HEK293T (cell line): ENCODE measurements around the gene PCTP.

Source experiments
- ARNT ChIP-seq: fragments of 450-650 bp; IDR thresholded peaks from 2 replicates; pipeline ENCODE4 v1.6.1; 2017; ENCODE audit warnings: mild to moderate bottlenecking
- BHLHE40 ChIP-seq: fragments of 450-650 bp; IDR thresholded peaks from 2 replicates; pipeline ENCODE4 v1.6.1; 2016; ENCODE audit warnings: mild to moderate bottlenecking, moderate library complexity, borderline replicate concordance
- CTBP1 ChIP-seq: fragments of 450-650 bp; IDR thresholded peaks from 2 replicates; pipeline ENCODE4 v1.6.1; 2016; ENCODE audit warnings: borderline replicate concordance
- ELF4 ChIP-seq: fragments of 450-650 bp; IDR thresholded peaks from 2 replicates; pipeline ENCODE4 v1.6.1; 2017; ENCODE audit warnings: antibody characterized with exemption
- FOXA1 ChIP-seq: fragments of 450-650 bp; IDR thresholded peaks from 2 replicates; pipeline ENCODE4 v1.6.1; 2016; ENCODE audit warnings: mild to moderate bottlenecking
- FOXK2 ChIP-seq: fragments of 450-650 bp; IDR thresholded peaks from 2 replicates; pipeline ENCODE4 v1.6.1; 2016; ENCODE audit warnings: mild to moderate bottlenecking
- L3MBTL2 ChIP-seq: fragments of 450-650 bp; conservative IDR thresholded peaks from 2 replicates; pipeline ENCODE4 v1.6.1; 2016; ENCODE audit warnings: mild to moderate bottlenecking
- LEF1 ChIP-seq: fragments of 450-650 bp; IDR thresholded peaks from 2 replicates; pipeline ENCODE4 v1.6.1; 2017; ENCODE audit warnings: mild to moderate bottlenecking, borderline replicate concordance
- NFRKB ChIP-seq: fragments of 450-650 bp; IDR thresholded peaks from 2 replicates; pipeline ENCODE4 v1.6.1; 2016; ENCODE audit warnings: mild to moderate bottlenecking, moderate library complexity
- PKNOX1 ChIP-seq: fragments of 450-650 bp; IDR thresholded peaks from 2 replicates; pipeline ENCODE4 v1.6.1; 2016
- SP1 ChIP-seq: fragments of 450-650 bp; IDR thresholded peaks from 2 replicates; pipeline ENCODE4 v1.6.1; 2017
- SUZ12 ChIP-seq: fragments of 450-650 bp; IDR thresholded peaks from 2 replicates; pipeline ENCODE4 v1.6.1; 2016; ENCODE audit warnings: mild to moderate bottlenecking
- TARDBP ChIP-seq: fragments of 450-650 bp; IDR thresholded peaks from 2 replicates; pipeline ENCODE4 v1.6.1; 2016
- ZNF384 ChIP-seq: fragments of 450-650 bp; IDR thresholded peaks from 2 replicates; pipeline ENCODE4 v1.6.1; 2016

- TF ChIP-seq SUZ12 (no peak), PKNOX1 (no peak), ELF4 (no peak), TARDBP (no peak), FOXA1 (no peak), ARNT (no peak), SP1 (no peak), BHLHE40 (no peak), NFRKB (no peak), L3MBTL2 (no peak), ZNF384 (no peak), FOXK2 (no peak), CTBP1 (no peak), LEF1 (no peak)
Observed at GRCh38 chr17:55742272-55743102, 8.4 kb upstream of the PCTP start.
